HG02571 (cell line): ENCODE measurements around the gene LAMC2.

Source experiments
- ATAC-seq: cut with Tn5 transposase; IDR thresholded peaks from one replicate; pipeline ENCODE4 v1.9.1; 2021; ENCODE audit warnings: mild to moderate bottlenecking, moderate library complexity; ENCODE audit not compliant: unreplicated experiment

LAMC2 gene

GRCh38 chr1:183167676-183168075, 18.4 kb upstream of the LAMC2 start:
- ATAC-seq: no peak

GRCh38 chr1:183168308-183168707, 17.8 kb upstream of the LAMC2 start:
- ATAC-seq: no peak

GRCh38 chr1:183173828-183174227, 12.2 kb upstream of the LAMC2 start:
- ATAC-seq: no peak

DNA sequence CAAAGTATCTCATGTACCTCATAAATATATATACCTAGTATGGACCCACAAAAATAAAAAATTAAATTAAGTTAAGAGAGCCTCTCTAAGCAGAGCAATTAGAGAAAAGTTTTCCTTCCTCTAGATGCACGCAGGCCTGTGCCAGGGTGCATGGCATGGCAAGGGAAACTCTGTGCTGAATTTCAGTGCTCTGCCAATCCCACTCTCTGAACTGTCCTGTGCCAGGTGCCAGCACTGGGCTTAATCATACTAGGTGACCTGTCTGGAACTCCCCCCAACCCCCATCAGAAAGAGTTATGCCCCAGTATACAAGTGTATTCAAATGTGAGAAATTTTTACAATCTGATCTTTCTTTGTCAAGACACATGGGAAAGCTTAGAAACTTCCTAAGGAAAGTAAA, 10.4 kb upstream of the LAMC2 start:
- no peak for ATAC-seq

GRCh38 chr1:183178545-183178944, 7.5 kb upstream of the LAMC2 start:
- ATAC-seq: no peak

GRCh38 chr1:183179033-183179432, 7.0 kb upstream of the LAMC2 start:
- no peak for ATAC-seq

GRCh38 chr1:183180218-183180617, 5.8 kb upstream of the LAMC2 start:
- no peak for ATAC-seq

DNA sequence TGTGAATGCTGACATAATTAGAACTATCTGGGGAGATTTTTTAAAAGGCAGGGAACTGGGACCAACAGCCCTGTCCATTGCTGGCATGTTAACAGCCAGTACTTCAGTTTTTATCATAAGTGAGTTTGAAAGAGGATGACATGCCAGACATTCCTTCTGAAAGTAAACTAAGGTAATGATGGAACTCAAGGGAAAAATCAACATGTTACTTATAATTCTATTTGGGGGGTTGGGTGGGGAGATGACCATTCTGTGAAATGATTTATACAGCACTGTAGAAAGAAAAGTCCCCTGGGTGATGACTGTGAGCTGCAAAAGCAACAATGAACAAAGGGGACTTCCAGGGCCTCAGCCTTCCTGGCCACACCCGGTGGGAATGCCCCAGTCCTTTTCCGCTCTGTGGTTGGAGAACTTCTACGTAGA, 5.4 kb upstream of the LAMC2 start:
- ATAC-seq: peak; percentile 83

DNA sequence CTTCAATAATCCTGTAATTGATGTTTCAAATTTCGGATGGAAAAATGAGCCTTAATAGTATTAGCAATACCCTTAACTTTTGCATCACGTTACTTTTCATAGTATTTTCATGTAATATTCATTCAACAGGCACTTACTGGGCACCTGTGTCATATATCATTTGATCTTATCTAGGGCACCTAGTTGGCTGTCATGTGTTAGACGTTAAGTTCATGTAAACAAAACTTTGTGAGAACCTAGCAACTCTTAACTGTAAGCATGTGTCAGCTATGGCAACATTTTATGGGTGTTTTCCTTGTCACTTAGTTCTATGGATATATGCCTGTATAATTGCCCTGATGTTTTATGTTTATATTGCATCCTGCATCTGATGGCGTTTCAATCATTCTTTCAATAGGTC, 777 bp downstream of the LAMC2 start:
- ATAC-seq: no peak

- no peak for ATAC-seq
These were observed 2.2 kb downstream of the LAMC2 start for GRCh38 chr1:183188240-183188639.

DNA sequence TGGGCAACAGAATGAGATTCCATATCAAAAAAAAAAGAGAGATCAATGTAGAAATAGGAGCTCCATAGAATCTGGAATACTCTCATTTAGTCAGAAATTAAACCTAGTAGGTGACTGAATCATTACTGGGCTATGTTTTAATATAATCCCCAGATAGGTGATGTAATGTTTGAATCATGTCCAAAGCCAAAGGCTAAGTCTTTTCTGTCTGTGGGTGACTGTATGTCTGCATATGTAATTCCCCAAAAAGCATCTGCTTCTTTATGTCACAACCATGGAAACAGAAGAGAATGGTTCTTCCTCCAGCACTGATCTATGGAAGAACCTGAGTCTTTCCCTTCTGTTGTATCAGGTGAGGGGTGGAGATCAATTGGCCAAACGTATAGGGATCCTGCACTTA, 5.8 kb downstream of the LAMC2 start:
- ATAC-seq: no peak

DNA sequence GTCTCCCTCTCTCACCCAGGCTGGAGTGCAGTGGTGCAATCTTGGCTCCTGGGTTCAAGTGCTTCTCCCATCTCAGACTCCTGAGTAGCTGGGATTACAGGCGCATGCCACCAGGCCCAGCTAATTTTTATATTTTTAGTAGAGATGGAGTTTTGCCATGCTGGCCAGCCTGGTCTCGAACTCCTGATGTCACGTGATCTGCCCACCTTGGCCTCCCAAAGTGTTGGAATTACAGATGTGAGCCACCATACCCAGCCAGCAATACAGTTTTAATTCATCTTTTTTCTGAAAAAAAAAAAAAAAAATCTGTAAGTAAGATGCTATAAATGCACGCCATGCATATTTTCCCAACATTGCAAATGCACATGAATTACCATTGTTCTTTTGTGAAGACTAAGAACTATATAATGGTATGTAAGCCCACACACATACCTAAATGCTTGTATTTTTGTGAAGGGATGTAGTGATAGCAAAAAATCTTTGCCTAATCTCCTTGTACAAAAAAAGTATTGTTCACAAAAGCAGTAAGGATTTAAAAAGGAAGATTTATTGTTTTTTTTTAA, 8.0 kb downstream of the LAMC2 start:
- no peak for ATAC-seq

- ATAC-seq: peak; percentile 88
These were observed 8.6 kb downstream of the LAMC2 start for GRCh38 chr1:183194527-183195141.

DNA sequence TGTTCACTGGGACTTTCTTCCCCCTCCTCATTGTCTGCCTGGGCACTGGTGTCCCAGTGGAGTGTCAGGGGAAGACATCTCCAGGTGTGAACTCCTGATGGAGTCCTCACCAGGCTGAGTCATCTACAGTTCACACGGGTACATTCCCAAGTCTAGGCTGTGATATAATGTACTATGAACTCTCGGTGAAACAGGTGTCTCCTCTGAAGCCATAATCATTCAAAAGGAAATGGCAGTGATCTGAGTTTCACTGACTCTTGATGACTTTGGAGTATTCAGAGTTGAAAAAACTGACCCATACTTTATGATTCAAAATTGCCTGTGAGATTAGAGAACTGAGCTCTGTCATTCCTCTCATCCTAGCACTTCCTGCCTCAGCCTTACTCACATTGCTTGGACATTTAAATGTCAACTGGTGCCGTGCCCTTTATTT, 9.1 kb downstream of the LAMC2 start:
- ATAC-seq: peak; percentile 36

DNA sequence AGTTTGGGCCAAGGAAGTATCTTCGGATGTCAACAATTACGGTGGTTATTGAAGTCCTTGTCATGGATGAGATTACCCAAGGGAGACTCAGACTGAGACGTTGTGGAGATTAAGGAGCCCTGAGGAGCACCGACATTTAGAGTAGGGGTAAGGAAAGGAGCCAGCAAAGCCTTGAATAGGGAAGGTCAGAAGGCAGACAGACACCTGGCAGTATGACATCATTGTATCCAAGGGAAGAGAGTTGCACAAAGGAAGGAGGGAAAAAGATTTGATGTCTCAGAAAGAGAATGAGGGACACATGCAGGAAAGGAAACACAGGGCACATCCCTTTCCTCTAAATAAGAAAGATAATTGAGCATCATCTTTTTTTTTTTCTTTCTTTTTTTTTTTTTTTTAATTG, 11.7 kb downstream of the LAMC2 start:
- ATAC-seq: no peak

DNA sequence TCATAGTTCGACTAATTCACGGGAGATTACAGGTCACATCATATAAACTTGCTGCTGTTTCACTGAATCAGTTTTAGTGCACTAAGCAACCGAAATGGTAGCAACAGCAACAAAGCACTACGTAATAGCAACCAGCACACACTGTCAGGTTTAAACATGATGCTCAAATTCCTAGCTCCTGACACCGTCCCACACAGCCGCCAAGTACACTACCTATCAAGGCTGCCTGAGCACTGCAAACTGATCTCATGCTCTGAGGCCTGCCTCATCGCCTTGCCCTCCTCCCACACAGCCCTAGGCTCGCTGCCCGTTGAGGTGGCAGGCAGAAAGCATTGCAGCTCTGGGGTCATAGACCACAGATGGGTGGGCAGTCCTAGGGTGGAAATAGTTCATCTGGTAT, 12.4 kb downstream of the LAMC2 start:
- ATAC-seq: no peak

DNA sequence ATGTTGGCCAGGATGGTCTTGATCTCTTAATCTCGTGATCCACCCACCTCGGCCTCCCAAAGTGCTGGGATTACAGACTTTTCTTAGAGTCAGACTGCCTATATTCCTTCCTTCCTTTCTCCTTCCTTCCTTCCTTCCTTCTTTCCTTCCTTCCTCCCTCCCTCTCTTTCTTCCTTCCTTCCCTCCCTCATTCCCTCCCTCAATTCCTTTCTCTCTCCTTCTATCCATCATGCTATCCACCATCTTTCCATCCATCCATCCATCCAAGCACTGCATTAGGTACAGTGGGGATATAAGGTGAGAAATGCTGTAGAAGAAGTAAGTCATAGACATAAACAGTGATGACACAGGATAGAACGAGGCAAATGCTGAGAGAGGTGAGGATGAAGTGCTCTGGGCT, 13.2 kb downstream of the LAMC2 start:
- ATAC-seq: no peak

- no peak for ATAC-seq
These were observed 14.4 kb downstream of the LAMC2 start for GRCh38 chr1:183200451-183200850.

GRCh38 chr1:183203094-183203493, 17.0 kb downstream of the LAMC2 start:
- ATAC-seq: no peak

GRCh38 chr1:183205196-183205781, 19.2 kb downstream of the LAMC2 start:
- no peak for ATAC-seq

DNA sequence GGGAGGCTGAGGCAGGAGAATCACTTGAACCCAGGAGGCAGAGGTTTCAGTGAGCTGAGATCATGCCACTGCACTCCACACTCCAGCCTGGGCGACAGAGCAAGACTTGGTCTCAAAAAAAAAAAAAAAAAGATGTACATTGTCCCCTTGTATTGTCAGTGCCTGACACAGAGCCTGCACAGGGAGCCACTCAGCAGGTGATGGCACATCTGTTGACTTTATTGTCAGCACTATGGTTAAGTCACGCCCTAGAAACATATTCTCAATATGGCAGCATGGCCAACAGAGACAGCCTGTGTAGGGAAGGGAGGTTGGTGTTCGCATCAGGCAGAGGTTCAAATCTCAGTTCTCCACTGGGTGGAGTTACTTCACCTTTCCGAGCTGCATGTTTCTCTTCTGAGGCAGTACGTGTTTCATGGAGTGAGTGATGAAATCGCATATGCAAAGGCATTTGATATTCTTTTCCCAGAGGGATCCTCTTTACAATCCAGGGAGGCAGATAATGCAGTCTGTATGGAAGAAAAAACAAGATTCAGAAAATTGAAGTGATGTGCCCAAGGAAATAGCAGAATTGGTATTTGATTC, 20.6 kb downstream of the LAMC2 start:
- ATAC-seq: no peak

DNA sequence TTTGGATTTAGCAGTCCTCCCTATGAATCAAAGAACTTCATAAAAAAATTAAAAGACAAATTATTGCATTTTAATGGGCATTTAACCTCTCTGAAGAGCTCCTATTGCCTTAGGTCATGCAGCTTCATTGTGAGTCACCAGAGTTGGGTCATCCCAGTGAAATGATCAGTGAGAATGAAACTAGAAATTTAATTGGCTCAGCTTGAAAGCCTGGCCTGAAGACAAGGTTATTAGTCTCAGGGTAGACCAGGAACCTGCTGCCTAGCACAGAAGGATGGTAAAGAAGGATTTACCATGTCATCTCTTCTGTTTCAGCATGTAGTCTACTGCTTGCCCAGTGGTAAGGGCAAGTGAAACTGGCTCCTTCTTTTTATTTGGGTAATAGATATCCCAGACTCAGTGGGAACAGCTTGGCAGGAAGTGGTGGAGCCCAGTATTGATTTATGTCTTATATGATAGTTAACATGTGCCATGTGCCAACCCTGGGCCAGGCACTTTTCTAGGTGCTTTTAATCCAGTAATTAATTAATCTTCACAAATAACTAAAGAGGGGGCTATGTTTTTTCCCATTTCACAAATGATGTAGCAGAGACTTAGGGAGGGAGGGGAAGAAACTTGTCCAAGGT, 23.6 kb downstream of the LAMC2 start:
- ATAC-seq: no peak
